Left ventricle myocardium superior (tissue), 1 donor: Measurements from ENCODE around the gene PRKG2. TPM values are rescaled to one million over a fixed set of nuclear protein-coding genes. Genes with fewer than 3 reads are reported as not detected.

ENCODE experiments used
- ATAC-seq: fragments of 200-7000 bp; cut with Tn5 transposase; one replicate; pipeline ENCODE4 v1.9.1; 2020; ENCODE audit warnings: mild to moderate bottlenecking, moderate library complexity
- DNase-seq: peaks from one replicate; pipeline ENCODE4 v3.0.0-alpha.2; 2020
- intact Hi-C: fragments of 100-400 bp; cut with micrococcal nuclease; formaldehyde crosslinking; loops from one replicate; pipeline ENCODE4 v1.11.0; 2022
- total RNA-seq: library from RNA; stranded (reverse); fragmentation: NEBNext Ultra II Directional; extraction: Animal tissue kit (Norgen Biotek cat#: 25700); gene quantifications from one replicate; pipeline ENCODE4 v1.2.1, GENCODE V29; 2021
- donor health status: DM: no; HTN: yes; CAD: no; lungs with severe emphysema.

Gene PRKG2
- total RNA-seq, 1 donor from 2014 or later = 0.17 TPM

DNA sequence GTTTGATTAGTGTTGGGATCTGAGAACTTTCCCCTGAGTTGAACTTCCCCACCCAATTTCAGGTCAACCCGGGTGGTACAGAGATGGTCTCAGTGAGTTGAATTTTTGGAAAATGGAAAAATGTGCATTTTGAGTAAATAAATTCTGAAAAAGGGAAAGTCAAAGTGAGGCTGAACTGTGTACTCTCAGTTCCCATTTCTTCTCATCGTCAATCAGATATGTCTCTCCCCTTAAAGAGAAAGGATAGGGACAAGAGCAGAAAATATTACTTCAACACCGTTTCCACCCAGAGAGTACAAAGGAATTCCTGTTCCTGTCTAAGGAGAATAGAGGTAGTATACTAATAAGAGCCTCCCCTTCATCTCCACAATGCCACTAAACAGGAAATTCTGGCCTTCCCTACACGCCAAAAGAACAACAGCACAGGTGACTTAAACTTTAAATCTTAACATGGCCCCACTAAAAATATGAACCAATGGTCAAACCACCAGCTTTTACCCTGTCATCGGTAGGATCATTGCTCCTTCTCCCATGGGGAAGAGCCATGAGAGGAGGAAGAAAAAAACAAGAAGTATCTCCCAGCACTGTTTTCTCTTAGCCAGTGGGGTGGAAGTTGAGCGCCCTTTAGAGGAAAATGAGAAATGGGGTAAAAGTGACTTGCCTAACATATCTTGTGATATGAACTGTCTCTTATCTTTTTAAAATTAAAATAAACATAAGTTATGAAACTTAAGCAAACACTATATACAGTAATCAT, 154.3 kb downstream of the PRKG2 start:
- ATAC-seq (no peak), DNase-seq (no peak)
- intact Hi-C loops = no loop called here

GRCh38 chr4:81058621-81059020, 156.4 kb downstream of the PRKG2 start:
- ATAC-seq = no peak
- DNase-seq = no peak
- intact Hi-C loops = loop anchor here (10.0 kb wide), 1 partner anchor 694 kb away; no protein-coding TSS in a partner anchor

DNA sequence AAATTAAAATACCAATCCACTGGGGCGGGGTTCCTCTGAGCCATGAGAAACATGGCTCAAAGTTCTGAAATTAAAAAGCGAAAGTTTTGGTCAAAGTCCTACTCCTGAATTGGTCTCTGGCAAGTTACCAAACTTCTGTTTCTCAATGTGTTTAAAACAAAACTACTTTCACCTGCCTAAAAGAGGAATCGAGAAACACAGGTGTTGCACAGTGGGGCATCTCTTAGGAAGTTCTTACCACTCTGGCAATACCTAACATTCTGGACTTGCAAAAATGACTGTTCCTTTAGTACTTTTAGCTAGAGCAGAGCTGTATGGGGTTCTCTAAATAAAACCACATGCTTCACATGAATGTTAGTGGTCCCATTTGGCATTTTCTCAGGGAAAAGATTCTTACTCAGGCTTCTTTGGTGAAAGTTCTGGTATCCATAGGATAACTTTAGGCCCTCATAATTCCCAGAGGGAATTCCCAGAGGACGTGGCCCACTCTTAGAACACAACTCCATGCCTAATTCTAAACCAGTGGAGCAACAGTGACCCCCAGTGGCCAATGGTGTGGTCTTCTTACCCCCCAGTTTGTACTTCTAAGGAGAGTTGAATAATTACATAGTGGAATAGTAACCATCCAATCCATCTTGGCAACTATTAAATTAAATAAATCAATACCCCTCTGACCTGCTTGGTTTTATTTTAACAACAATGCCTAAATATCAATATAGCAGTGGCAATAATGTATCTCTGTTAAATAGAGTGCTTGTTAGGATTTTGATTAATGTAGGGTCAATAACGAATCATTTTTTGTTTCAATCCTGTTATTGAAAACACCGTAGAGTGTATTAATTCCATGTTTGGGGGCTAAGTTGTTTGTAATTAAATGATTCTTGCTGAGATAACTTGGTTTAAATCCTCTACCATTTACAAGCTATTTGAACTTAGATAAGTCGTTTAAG, 162.6 kb downstream of the PRKG2 start:
- DNase-seq (peak; percentile 50), ATAC-seq (peak; percentile 55)
- intact Hi-C loops = loop anchor here (10.0 kb wide), 1 partner anchor 688 kb away; no protein-coding TSS in a partner anchor

GRCh38 chr4:81049907-81050306, 165.1 kb downstream of the PRKG2 start:
- ATAC-seq (no peak), DNase-seq (no peak)
- intact Hi-C loops = loop anchor here (10.0 kb wide), 1 partner anchor 685 kb away; no protein-coding TSS in a partner anchor

GRCh38 chr4:81049330-81049729, 165.7 kb downstream of the PRKG2 start:
- peak; percentile 84 for ATAC-seq
- no peak for DNase-seq
- intact Hi-C loops = no loop called here

- intact Hi-C loops = no loop called here
- DNase-seq = no peak
- ATAC-seq = no peak
Observed at GRCh38 chr4:81042578-81043365, 172.2 kb downstream of the PRKG2 start.

DNA sequence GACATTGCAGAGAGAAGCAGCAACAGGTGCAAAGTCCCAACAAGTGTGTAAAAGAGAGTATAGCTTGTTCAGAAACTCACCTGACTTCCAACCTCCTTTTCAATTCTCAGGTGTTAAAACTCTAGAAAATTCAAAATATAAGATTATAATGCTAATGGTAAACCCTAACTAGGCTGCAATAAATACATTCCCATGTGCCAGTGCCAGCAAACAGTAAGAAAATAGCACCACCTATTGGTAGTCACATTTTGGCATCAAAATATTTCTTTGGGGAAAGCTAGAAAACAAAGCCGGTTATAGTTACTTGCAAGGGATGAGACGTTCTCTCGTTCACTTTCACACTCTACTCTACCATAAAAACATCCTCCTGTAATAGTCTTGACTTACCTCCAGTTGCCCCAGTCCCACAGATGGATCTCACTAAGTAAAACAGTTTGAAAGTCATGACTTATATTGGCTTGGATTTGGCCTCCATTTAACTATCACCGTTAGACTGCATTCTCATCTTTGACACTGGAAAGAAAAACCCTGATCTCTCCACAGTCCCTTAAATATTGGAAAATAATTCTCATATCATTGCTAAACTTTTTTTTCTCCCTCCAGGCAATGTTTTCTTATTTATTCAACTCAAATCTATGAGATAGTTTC, 174.9 kb downstream of the PRKG2 start:
- intact Hi-C loops = no loop called here
- no peak for DNase-seq
- no peak for ATAC-seq

- ATAC-seq (no peak), DNase-seq (no peak)
- intact Hi-C loops = no loop called here
Observed at GRCh38 chr4:81039351-81039972, 175.6 kb downstream of the PRKG2 start.

GRCh38 chr4:81038636-81039350, 176.2 kb downstream of the PRKG2 start:
- intact Hi-C loops = no loop called here
- ATAC-seq (no peak), DNase-seq (no peak)

Other genes with a start within 250 kb of the PRKG2 start
- gene BMP3, start 184.5 kb downstream of the PRKG2 start, total RNA-seq = not detected